K562 (cell line): ENCODE measurements around the gene ACLY. TPM values are rescaled to one million over a fixed set of nuclear protein-coding genes. Genes with fewer than 3 reads are reported as not detected.

ENCODE experiments used
- E2F1 ChIP-seq: sonication (generic); formaldehyde crosslinking; IDR thresholded peaks from 2 replicates; pipeline ENCODE4 v1.8.1; 2023; ENCODE audit warnings: mild to moderate bottlenecking, missing genetic modification reagents, moderate library complexity
- EP400 ChIP-seq: fragments of 450-650 bp; IDR thresholded peaks from 2 replicates; pipeline ENCODE4 v1.6.1; 2017; ENCODE audit warnings: antibody characterized with exemption, mild to moderate bottlenecking, moderate library complexity
- ETV6 ChIP-seq, 3 experiments: fragments of 150-350 bp in 1 of 3; sonication (generic) in 1 of 3; formaldehyde crosslinking in 1 of 3; IDR thresholded peaks; 2 replicates each; pipeline versions ENCODE4 v1.6.1 to v1.8.0; 2014 to 2022; ENCODE audit warnings: borderline replicate concordance in 2 of 3, low read depth in 2 of 3, antibody characterized with exemption in 1 of 3, low read length in 1 of 3, mild to moderate bottlenecking in 1 of 3, missing genetic modification reagents in 1 of 3
- GTF2A2 ChIP-seq: IDR thresholded peaks from 2 replicates; pipeline ENCODE4 v1.6.1; 2016; ENCODE audit warnings: mild to moderate bottlenecking, missing genetic modification characterization, missing compliant biosample characterization
- HMGN3 ChIP-seq: IDR thresholded peaks from 2 replicates; pipeline ENCODE4 v1.6.1; 2011; ENCODE audit warnings: borderline replicate concordance, low read depth, mild to moderate bottlenecking, mixed read lengths, low read length; ENCODE audit not compliant: insufficient read length; ENCODE audit errors: extremely low read depth
- HNRNPH1 ChIP-seq: fragments of 200-400 bp; formaldehyde crosslinking; optimal IDR thresholded peaks from 2 replicates; pipeline ENCODE3; 2017; ENCODE audit warnings: low read depth, mild to moderate bottlenecking, low read length, moderate library complexity
- KLF10 ChIP-seq: fragments of 250-450 bp; sonication (Bioruptor Pico); IDR thresholded peaks from 2 replicates; pipeline ENCODE4 v1.6.1; 2021; ENCODE audit warnings: matching md5 sums
- MCM5 ChIP-seq: fragments of 450-650 bp; IDR thresholded peaks from 2 replicates; pipeline ENCODE4 v1.6.1; 2016; ENCODE audit warnings: low read depth
- SNAPC5 ChIP-seq: fragments of 250-450 bp; sonication (Bioruptor Pico); IDR thresholded peaks from 2 replicates; pipeline ENCODE4 v1.8.0; 2021; ENCODE audit warnings: moderate library complexity, mild to moderate bottlenecking, inconsistent platforms
- ZBTB40 ChIP-seq, 2 experiments: fragments of 450-650 bp in 1 of 2; sonication (generic) in 1 of 2; formaldehyde crosslinking in 1 of 2; IDR thresholded peaks; 2 replicates each; pipeline versions ENCODE4 v1.7.1 to v1.9.0; 2016 to 2022; ENCODE audit warnings: inconsistent platforms in 1 of 2, mild to moderate bottlenecking in 1 of 2, missing genetic modification reagents in 1 of 2
- ZNF408 ChIP-seq: fragments of 250-450 bp; sonication (Bioruptor Pico); IDR thresholded peaks from 2 replicates; pipeline ENCODE4 v1.4.0; 2020; ENCODE audit warnings: low read depth, mild to moderate bottlenecking, moderate library complexity
- ZNF639 ChIP-seq, 2 experiments: fragments of 200-800 bp in 1 of 2; sonication (Bioruptor generic) in 1 of 2; sonication (generic) in 1 of 2; formaldehyde crosslinking in 1 of 2; IDR thresholded peaks in 1 of 2; conservative IDR thresholded peaks in 1 of 2; 2 replicates each; pipeline versions ENCODE4 v1.5.0 to v1.6.1; 2016 to 2020; ENCODE audit warnings: missing compliant biosample characterization in 1 of 2, missing genetic modification characterization in 1 of 2, missing genetic modification reagents in 1 of 2
- ZNF764 ChIP-seq: fragments of 250-450 bp; sonication (Bioruptor Pico); IDR thresholded peaks from 2 replicates; pipeline ENCODE4 v1.4.0; 2020; ENCODE audit warnings: low read depth, mild to moderate bottlenecking, moderate library complexity
- polyA plus RNA-seq, 8 experiments: library from polyadenylated mRNA; depleted of rRNA in 4 of 8; stranded (reverse) in 5 of 8; unstranded in 3 of 8; fragments of >200 nt; fragmentation: Nextera tagmentation in 2 of 8; fragmentation: Illumina TruSeq in 1 of 8; extraction: Ambion mirVana in 2 of 8; extraction: Trizol in 1 of 8; gene quantifications; 2 replicates each; pipeline versions ENCODE4 v1.2.1 to v1.2.3, GENCODE V29; 2011 to 2014; ENCODE audit warnings: inconsistent platforms in 1 of 8, missing spikeins in 1 of 8
- total RNA-seq, 7 experiments: library from RNA; depleted of rRNA in 6 of 7; stranded (reverse); fragments of >200 nt in 6 of 7; fragmentation: Illumina TruSeq in 2 of 7; extraction: Trizol in 2 of 7; gene quantifications; 2 replicates each; pipeline versions ENCODE4 v1.2.1 to v1.2.3, GENCODE V29; 2011 to 2021; ENCODE audit warnings: low replicate concordance in 1 of 7

The ACLY gene
- total and polyA plus RNA-seq, 9 of the 15 experiments (the other 6 are each of a cell fraction or from before 2014, with no cell fraction given), result 42.9 to 280 (median 125) TPM

- TF ChIP-seq ZBTB40 (IDR thresholded peaks at IDR 0.05) (no peak), ZBTB40 (CRISPR knock-in tag; IDR thresholded peaks at IDR 0.05) (no peak), HMGN3 (peak; percentile 14), GTF2A2 (tag) (no peak), KLF10 (no peak), ZNF764 (CRISPR knock-in tag) (no peak), HNRNPH1 (no peak), ETV6 (IDR thresholded peaks at IDR 0.05; ENCODE audit: borderline replicate concordance in 1 of 2, low read depth in 2 of 2, low read length in 1 of 2) (no peak), ETV6 (CRISPR knock-in tag; IDR thresholded peaks at IDR 0.05; ENCODE audit: borderline replicate concordance) (no peak), ZNF408 (CRISPR knock-in tag) (no peak), EP400 (peak; percentile 5; the same call in 1 of the 2 replicates), ZNF639 (CRISPR knock-in tag; conservative IDR thresholded peaks at IDR 0.05 in 1 of 2, IDR thresholded peaks at IDR 0.05 in 1 of 2) (no peak; a peak in 1 of 4 replicates), E2F1 (CRISPR knock-in tag) (peak; percentile 82; the same call in 1 of the 2 replicates), MCM5 (no peak), SNAPC5 (CRISPR knock-in tag) (no peak)
Measured at GRCh38 chr17:41966463-41967140, 47.9 kb upstream of the ACLY start, which contains the start of gene CNP (continued).
